ENCODE data around the gene DDR1. TPM values are rescaled to one million over a fixed set of nuclear protein-coding genes. Genes with fewer than 3 reads are reported as not detected.
"Not testable (repeated sequence)": the region's sequence is repeated elsewhere in the genome, so short reads cannot be mapped to it uniquely, and the experiment has no call there.

DDR1 gene
- total RNA-seq, 1 donor = 2.5 TPM

DNA sequence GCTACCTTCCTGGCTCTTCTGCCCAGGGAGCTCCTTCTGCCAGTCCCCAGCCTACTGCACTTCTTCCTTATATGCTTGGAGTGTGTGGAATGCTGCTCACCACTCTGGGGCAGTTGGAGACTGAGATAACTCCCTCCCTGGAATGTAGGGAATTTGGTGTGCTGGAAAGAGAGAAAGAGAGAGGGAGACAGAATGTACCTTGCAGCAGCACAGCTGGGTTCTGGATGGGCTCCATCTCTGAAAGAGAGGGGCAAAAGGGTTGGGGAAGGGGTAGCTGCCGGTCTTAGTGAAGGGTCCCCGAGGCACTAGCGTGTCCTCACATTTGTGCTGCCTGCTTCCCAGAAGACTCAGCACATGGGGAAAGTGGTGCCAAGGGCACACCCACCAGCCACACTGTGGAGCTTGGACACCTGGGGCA is 40.2 kb upstream of the DDR1 start:
- no peak overlapping the region for H3K4me3 ChIP-seq (ENCODE audit: low read length)

DNA sequence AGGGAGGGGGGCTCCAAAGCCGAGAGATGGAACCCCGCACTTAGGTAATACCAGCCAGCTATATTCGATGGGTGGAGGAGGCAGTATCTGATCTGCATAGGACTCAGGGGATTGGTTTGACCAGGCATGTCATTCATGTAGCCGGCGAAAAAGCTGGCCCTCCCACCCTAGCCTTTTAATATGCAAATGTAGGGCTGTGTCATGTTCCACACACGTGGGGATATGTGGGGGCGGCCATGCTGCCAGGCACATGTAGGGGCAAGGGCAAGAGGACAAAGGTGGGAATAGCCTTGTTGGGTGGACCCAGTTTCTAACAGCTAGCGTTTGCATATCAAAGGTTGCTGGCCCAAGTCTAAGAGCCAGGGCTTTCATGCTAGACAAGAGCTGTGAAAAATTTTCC is 39.1 kb upstream of the DDR1 start:
- Histone ChIP-seq H3K27me3 (ENCODE audit: insufficient read depth, low read length) (no peaks in the 10 kb centered on the region), H3K4me3 (ENCODE audit: low read length) (no peak overlapping the region), H3K4me1 (ENCODE audit: insufficient read depth, low read length) (no peaks in the 10 kb centered on the region), H3K9me3 (ENCODE audit: low read depth, low read length) (no peaks in the 10 kb centered on the region)

More for the DNA sequence above, 40.2 kb upstream of the DDR1 start:
- H3K4me1 ChIP-seq (ENCODE audit: insufficient read depth, low read length) = no peaks in the 10 kb centered on the region
- no peaks in the 10 kb centered on the region for H3K9me3 ChIP-seq (ENCODE audit: low read depth, low read length)
- H3K27me3 ChIP-seq (ENCODE audit: insufficient read depth, low read length) = no peaks in the 10 kb centered on the region

DNA sequence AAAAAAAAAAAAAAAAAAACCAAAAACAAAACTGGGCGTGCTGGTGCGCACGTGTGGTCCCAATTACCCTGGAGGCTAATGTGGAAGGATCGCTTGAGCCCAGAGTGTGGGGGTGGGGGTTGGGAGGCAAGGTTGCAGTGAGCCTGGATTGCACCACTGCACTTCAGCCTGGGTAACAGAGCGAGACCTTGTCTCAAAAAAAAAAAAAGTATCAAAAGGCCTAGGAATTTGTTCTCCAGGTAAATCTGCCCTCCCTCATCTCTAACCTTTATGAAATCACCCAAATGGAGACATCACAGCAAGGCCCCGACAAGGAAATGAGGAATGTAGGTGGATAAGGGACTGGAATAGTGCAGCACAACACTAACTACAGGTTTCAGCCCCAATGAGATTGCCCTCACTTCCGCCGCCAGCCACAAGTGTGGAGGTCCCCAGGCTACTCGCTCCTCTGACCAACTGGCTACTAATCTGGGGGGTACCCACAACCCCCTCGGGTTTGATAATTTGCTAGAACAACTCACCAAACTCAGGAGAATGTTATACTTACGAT is 36.8 kb upstream of the DDR1 start:
- no peaks in the 10 kb centered on the region for H3K9me3 ChIP-seq (ENCODE audit: low read depth, low read length)
- no peak overlapping the region for H3K4me3 ChIP-seq (ENCODE audit: low read length)
- H3K4me1 ChIP-seq (ENCODE audit: insufficient read depth, low read length) = no peaks in the 10 kb centered on the region
- no peaks in the 10 kb centered on the region for H3K27me3 ChIP-seq (ENCODE audit: insufficient read depth, low read length)

DNA sequence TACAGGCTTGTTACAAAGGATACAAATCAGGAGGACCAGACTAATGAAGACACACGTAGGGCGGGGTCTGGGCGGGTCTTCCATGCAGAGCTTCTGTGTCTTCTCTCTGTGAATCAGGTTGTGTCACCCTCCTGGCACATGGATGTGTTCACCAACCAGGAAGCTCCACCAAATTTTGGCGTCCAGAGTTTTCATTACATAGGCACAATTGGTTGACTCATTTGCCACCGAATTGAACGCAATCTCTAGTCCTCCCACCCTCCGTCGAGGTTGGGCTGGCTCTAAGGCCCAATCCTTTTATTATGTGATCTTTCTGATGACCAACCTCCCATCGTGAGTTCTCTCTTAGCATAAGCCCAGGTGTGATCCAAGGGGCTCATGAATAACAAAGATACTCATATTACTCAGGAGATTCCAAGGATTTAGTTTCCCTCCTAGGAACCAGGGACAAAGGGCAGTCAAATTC is 36.3 kb upstream of the DDR1 start:
- H3K27me3 ChIP-seq (ENCODE audit: insufficient read depth, low read length) = no peaks in the 10 kb centered on the region
- no peaks in the 10 kb centered on the region for H3K9me3 ChIP-seq (ENCODE audit: low read depth, low read length)
- H3K4me3 ChIP-seq (ENCODE audit: low read length) = no peak overlapping the region
- H3K4me1 ChIP-seq (ENCODE audit: insufficient read depth, low read length) = no peaks in the 10 kb centered on the region

DNA sequence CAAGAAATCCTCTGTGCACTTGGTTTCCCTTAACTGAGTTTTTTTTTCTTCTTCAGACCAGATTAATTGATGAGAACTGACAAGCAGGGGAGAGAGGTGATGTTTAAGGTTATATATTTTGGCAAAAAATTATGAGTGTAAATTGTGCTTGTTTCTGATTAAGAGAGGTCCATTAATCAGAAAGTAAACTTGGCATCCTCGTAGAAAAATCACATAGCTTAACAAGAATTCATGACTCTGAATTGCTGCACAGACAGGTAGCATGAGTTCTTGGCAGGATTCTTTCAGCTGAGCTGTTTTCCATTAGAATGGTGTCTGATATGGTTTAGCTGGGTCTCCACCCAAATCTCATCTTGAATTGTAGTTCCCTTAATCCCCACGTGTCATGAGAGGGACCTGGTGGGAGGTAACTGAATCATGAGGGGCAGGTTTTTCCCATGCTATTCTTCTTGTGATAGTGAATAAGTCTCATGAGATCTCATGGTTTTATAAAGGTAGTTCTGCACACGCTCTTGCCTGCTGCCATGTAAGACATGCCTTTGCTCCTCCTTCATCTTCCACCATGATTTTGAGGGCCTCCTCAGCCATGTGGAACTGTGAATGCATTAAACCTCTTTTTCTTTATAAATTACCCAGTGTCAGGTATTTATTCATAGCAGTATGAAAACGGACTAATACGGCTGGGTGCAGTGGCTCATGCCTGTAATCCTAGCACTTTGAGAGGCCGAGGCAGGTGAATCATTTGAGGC is 34.2 kb upstream of the DDR1 start:
- Histone ChIP-seq H3K27me3 (ENCODE audit: insufficient read depth, low read length) (no peaks in the 10 kb centered on the region), H3K4me3 (ENCODE audit: low read length) (no peak overlapping the region), H3K9me3 (ENCODE audit: low read depth, low read length) (no peaks in the 10 kb centered on the region), H3K4me1 (ENCODE audit: insufficient read depth, low read length) (peaks cover 4% of the 10 kb centered on the region)

DNA sequence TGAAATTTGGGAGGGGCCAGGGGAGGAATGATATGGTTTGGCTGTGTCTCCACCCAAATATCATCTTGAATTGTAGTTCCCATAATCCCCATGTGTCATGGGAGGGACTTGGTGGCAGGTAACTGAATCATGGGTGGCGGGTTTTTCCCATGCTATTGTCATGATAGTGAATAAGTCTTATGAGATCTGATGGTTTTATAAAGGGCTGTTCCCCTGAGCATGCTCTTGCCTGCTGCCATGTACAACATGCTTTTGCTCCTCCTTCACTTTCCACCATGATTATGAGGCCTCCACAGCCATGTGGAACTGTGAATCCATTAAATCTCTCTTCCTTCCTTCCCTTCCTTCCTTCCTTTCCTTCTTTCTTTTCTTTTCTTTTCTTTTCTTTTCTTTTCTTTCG is 31.9 kb upstream of the DDR1 start:
- H3K4me3 ChIP-seq (ENCODE audit: low read length); H3K9me3 ChIP-seq (ENCODE audit: low read depth, low read length); H3K4me1 ChIP-seq (ENCODE audit: insufficient read depth, low read length); H3K27me3 ChIP-seq (ENCODE audit: insufficient read depth, low read length): not testable (repeated sequence)

DNA sequence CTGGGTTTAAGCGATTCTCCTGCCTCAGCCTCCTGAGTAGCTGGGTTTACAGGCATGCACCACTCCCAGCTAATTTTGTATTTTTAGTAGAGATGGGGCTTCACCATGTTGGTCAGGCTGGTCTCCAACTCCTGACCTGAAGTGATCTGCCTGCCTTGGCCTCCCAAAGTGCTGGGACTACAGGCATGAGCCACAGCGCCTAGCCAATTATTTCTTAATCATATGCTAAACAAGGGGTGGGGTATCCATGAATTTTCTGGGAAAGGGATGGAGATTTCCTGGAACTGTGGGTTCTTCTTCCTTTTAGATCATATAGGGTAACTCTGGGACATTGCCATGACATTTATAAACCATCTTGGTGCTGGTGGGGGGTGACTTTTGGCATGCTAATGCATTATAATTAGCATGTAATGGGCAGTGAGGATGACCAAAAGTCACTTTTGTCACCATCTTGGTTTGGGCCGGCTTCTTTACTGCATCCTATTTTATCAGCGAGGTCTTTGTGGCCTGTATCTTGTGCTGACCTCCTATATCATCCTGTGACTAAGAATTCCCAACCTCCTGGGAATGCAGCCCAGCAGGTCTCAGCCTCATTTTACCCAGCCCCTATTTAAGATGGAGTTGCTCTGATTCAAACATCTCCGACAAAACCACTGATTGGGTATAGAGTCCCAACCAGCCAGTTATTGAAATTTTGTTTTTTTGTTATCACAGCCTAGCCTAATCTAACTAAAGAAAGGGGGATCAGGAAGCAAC is 29.9 kb upstream of the DDR1 start:
- Histone ChIP-seq H3K4me3 (ENCODE audit: low read length) (no peak overlapping the region), H3K9me3 (ENCODE audit: low read depth, low read length) (no peaks in the 10 kb centered on the region), H3K4me1 (ENCODE audit: insufficient read depth, low read length) (peaks cover 4% of the 10 kb centered on the region), H3K27me3 (ENCODE audit: insufficient read depth, low read length) (no peaks in the 10 kb centered on the region)

DNA sequence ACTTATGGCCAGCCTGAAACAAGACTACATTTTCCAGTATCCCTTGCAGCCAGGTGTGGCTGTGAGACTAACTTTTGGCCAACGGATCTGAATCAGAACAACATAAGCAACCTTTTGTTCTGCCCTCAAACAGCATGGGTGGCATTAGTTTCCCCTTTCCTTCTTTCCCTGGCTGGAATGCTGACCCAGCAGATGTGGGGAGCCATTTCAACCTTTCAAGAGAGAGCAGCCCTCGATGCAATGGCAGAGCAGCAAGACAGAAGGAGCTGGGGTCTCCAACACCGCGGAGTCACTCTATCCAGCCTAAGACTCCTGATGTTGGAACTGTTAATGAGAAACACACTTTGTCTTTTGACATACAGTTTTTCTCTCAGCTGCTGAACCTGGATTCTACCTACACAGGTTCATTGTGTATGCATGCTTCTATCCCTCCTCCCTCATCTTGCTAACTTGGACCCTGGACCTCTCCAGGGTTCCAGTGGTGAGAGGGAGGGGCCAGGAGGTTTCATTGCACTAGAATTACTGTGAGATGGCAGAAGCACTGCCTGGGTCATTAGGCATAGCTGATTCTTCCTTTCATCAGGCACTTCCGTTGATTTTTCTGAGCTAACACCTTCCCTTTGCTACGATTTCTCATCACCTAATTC is 28.8 kb upstream of the DDR1 start:
- Histone ChIP-seq H3K4me1 (ENCODE audit: insufficient read depth, low read length) (peaks cover 4% of the 10 kb centered on the region), H3K9me3 (ENCODE audit: low read depth, low read length) (no peaks in the 10 kb centered on the region), H3K27me3 (ENCODE audit: insufficient read depth, low read length) (no peaks in the 10 kb centered on the region), H3K4me3 (ENCODE audit: low read length) (no peak overlapping the region)

DNA sequence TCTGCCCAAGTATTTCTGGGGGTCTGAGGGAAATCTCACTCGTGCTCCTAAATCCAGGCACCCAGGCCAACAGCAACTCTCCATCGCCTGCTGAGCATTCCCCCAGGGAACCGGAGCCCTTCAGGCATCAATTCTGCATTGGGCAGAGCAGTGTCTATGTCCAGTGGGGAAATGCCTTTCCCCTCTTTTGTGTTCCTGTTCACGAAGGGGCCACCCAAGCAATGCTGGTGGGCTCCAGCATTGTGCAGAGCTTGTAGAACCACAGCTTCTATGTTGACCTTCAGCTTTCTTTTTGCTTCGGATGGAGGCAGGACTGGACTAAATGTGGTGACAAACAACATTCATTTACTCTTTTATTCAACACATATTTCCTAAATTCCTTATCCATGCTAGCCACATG is 27.2 kb upstream of the DDR1 start:
- Histone ChIP-seq H3K4me1 (ENCODE audit: insufficient read depth, low read length) (peaks cover 4% of the 10 kb centered on the region), H3K27me3 (ENCODE audit: insufficient read depth, low read length) (no peaks in the 10 kb centered on the region), H3K4me3 (ENCODE audit: low read length) (no peak overlapping the region), H3K9me3 (ENCODE audit: low read depth, low read length) (no peaks in the 10 kb centered on the region)

- Histone ChIP-seq H3K4me3 (ENCODE audit: low read length) (no peak overlapping the region), H3K4me1 (ENCODE audit: insufficient read depth, low read length) (peaks cover 4% of the 10 kb centered on the region), H3K9me3 (ENCODE audit: low read depth, low read length) (no peaks in the 10 kb centered on the region), H3K27me3 (ENCODE audit: insufficient read depth, low read length) (no peaks in the 10 kb centered on the region)
Observed at GRCh38 chr6:30857549-30857948, 26.8 kb upstream of the DDR1 start.

DNA sequence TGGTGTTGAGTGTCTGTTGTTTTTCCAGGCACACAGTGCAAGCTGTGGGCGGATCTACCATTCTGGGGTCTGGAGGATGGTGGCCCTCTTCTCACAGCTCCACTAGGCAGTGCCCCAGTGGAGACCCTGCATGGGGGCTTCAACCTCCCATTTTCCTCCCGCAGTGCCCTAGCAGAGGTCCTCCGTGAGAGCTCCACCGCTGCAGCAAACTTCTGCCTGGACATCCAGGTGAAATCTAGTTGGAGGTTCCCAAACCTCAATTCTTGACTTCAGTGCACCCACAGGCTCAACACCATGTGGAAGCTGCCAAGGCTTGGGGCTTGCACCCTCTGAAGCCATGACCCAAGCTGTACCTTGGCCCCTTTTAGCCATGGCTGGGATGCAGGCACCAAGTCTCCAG is 24.6 kb upstream of the DDR1 start:
- not testable (repeated sequence) for H3K9me3 ChIP-seq (ENCODE audit: low read depth, low read length); H3K27me3 ChIP-seq (ENCODE audit: insufficient read depth, low read length); H3K4me3 ChIP-seq (ENCODE audit: low read length); H3K4me1 ChIP-seq (ENCODE audit: insufficient read depth, low read length)

DNA sequence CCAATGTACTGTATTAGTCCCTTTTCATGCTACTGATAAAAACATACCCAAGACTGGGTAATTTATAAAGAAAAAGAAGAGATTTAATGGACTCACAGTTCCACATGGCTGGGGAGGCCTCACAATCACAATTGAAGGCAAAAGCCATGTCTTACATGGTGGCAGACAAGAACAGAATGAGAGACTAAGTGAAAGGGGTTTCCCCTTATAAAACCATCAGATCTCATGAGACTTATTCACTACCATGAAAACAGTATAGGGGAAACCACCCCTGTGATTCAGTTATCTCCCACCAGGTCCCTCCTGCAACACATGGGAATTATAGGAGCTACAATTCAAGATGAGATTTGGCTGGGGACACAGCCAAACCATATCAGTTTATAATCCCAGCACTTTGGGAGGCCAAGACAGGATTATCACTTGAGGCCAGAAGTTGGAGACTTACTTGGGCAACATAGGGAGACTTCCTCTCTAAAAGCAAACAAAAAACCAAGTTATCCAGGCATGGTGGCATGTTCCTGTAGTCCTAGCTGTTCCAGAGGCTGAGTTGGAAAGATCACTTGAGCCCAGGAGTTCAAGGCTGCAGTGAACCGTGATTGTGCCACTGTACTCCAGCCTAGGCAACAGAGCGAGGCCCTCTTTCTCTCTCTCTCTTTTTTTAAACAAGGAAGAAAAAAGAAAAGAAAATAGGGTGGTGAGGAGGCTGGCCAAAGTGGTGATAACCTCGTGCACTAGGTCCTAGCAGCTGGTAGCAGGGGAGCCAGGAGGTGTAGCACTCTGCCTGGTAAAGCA is 22.9 kb upstream of the DDR1 start:
- no peaks in the 10 kb centered on the region for H3K9me3 ChIP-seq (ENCODE audit: low read depth, low read length)
- no peaks in the 10 kb centered on the region for H3K4me1 ChIP-seq (ENCODE audit: insufficient read depth, low read length)
- H3K4me3 ChIP-seq (ENCODE audit: low read length) = no peak overlapping the region
- H3K27me3 ChIP-seq (ENCODE audit: insufficient read depth, low read length) = no peaks in the 10 kb centered on the region

DNA sequence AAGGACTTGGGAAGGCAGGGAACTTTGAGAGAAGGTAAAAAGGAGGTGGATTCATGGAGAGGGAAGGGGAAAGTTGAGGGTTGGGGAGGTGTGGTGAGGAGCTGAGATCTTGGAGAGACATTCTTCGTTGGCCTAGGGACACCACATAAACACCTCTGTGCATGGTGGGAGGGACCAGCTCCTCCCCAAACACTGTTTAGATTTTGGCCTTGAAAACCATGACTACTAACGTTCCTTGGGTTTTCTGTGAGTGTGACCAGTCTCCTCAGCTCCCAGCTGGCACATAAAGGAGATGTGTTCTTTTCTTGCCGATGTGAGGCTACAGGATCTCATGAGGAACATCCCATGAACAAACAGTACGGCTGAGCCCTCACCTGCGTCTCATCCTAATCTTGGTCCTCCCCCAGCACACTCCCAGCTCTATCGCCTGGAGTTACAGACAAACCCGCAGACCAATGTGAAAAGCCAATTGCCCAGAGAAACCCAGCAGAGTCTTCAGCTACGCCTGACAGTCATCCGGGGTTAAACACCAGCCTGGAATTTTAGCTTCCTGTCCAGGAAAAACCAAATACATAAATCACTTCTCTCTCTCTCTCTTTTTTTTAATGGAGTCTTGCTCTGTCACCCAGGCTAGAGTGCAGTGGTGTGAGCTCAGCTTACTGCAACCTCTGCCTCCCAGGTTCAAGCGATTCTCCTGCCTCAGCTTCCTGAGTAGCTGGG is 22.0 kb upstream of the DDR1 start:
- Histone ChIP-seq H3K27me3 (ENCODE audit: insufficient read depth, low read length) (no peaks in the 10 kb centered on the region), H3K4me3 (ENCODE audit: low read length) (no peak overlapping the region), H3K9me3 (ENCODE audit: low read depth, low read length) (no peaks in the 10 kb centered on the region), H3K4me1 (ENCODE audit: insufficient read depth, low read length) (no peaks in the 10 kb centered on the region)

GRCh38 chr6:30864325-30864724 is 20.0 kb upstream of the DDR1 start:
- H3K4me3 ChIP-seq (ENCODE audit: low read length) = no peak overlapping the region
- no peaks in the 10 kb centered on the region for H3K4me1 ChIP-seq (ENCODE audit: insufficient read depth, low read length)
- H3K27me3 ChIP-seq (ENCODE audit: insufficient read depth, low read length) = no peaks in the 10 kb centered on the region
- H3K9me3 ChIP-seq (ENCODE audit: low read depth, low read length) = no peaks in the 10 kb centered on the region

Measured in mononuclear cell (primary cell).